HEK293 (cell line): ENCODE data around the gene AQP5.
A peak's percentile ranks its signal among the peaks of the same experiment; 100 is the strongest.

Source experiments
- BCL11A ChIP-seq: fragments of 450-650 bp; formaldehyde crosslinking; IDR thresholded peaks from 2 replicates; pipeline ENCODE4 v1.5.1; 2016; ENCODE audit warnings: low read depth, missing biosample characterization, missing genetic modification characterization
- EGR2 ChIP-seq: fragments of 450-650 bp; formaldehyde crosslinking; IDR thresholded peaks from 2 replicates; pipeline ENCODE4 v1.5.1; 2016; ENCODE audit warnings: low read depth, missing biosample characterization, missing genetic modification characterization
- KLF7 ChIP-seq: fragments of 450-650 bp; formaldehyde crosslinking; IDR thresholded peaks from 2 replicates; pipeline ENCODE4 v1.5.1; 2016; ENCODE audit warnings: missing biosample characterization, missing genetic modification characterization, borderline replicate concordance
- TRIM28 ChIP-seq: IDR thresholded peaks from 2 replicates; pipeline ENCODE4 v1.6.1; 2011; ENCODE audit warnings: low read length, control low read depth, borderline replicate concordance
- ZBTB17 ChIP-seq: fragments of 450-650 bp; formaldehyde crosslinking; IDR thresholded peaks from 2 replicates; pipeline ENCODE4 v1.5.1; 2016; ENCODE audit warnings: missing biosample characterization, missing genetic modification characterization
- ZFHX2 ChIP-seq: fragments of 450-650 bp; formaldehyde crosslinking; conservative IDR thresholded peaks from 2 replicates; pipeline ENCODE4 v1.5.1; 2016; ENCODE audit warnings: missing biosample characterization, missing genetic modification characterization
- ZIC2 ChIP-seq: fragments of 450-650 bp; formaldehyde crosslinking; IDR thresholded peaks from 2 replicates; pipeline ENCODE4 v1.5.1; 2016; ENCODE audit warnings: missing biosample characterization, missing genetic modification characterization
- ZNF114 ChIP-seq: fragments of 450-650 bp; formaldehyde crosslinking; IDR thresholded peaks from 2 replicates; pipeline ENCODE4 v1.5.0; 2017; ENCODE audit warnings: missing biosample characterization, missing genetic modification characterization
- ZNF140 ChIP-seq: fragments of 450-650 bp; formaldehyde crosslinking; IDR thresholded peaks from 2 replicates; pipeline ENCODE4 v1.5.1; 2016; ENCODE audit warnings: missing biosample characterization, missing genetic modification characterization
- ZNF24 ChIP-seq: fragments of 450-650 bp; formaldehyde crosslinking; IDR thresholded peaks from 2 replicates; pipeline ENCODE4 v1.5.1; 2016; ENCODE audit warnings: missing biosample characterization, missing genetic modification characterization
- ZNF324 ChIP-seq: fragments of 450-650 bp; formaldehyde crosslinking; IDR thresholded peaks from 2 replicates; pipeline ENCODE4 v1.5.1; 2016; ENCODE audit warnings: missing biosample characterization, missing genetic modification characterization
- ZNF341 ChIP-seq: fragments of 450-650 bp; formaldehyde crosslinking; IDR thresholded peaks from 2 replicates; pipeline ENCODE4; 2016; ENCODE audit warnings: low read depth, missing biosample characterization, missing genetic modification characterization
- ZNF394 ChIP-seq: fragments of 450-650 bp; formaldehyde crosslinking; IDR thresholded peaks from 2 replicates; pipeline ENCODE4 v1.5.1; 2016; ENCODE audit warnings: missing biosample characterization, missing genetic modification characterization, mild to moderate bottlenecking, moderate library complexity, borderline replicate concordance
- ZNF426 ChIP-seq: fragments of 450-650 bp; formaldehyde crosslinking; IDR thresholded peaks from 2 replicates; pipeline ENCODE4 v1.5.1; 2017; ENCODE audit warnings: missing biosample characterization, missing genetic modification characterization, mild to moderate bottlenecking, inconsistent platforms, moderate library complexity
- ZNF433 ChIP-seq: fragments of 450-650 bp; formaldehyde crosslinking; IDR thresholded peaks from 2 replicates; pipeline ENCODE4 v1.5.1; 2016; ENCODE audit warnings: missing biosample characterization, missing genetic modification characterization, low read depth
- ZNF501 ChIP-seq: fragments of 450-650 bp; formaldehyde crosslinking; IDR thresholded peaks from 2 replicates; pipeline ENCODE4 v1.5.1; 2016; ENCODE audit warnings: missing biosample characterization, missing genetic modification characterization
- ZNF514 ChIP-seq: fragments of 450-650 bp; formaldehyde crosslinking; IDR thresholded peaks from 2 replicates; pipeline ENCODE4 v1.5.1; 2016; ENCODE audit warnings: missing biosample characterization, missing genetic modification characterization
- ZNF521 ChIP-seq: fragments of 450-650 bp; formaldehyde crosslinking; IDR thresholded peaks from 2 replicates; pipeline ENCODE4 v1.5.1; 2017; ENCODE audit warnings: missing biosample characterization, mild to moderate bottlenecking, missing genetic modification characterization
- ZNF561 ChIP-seq: fragments of 450-650 bp; IDR thresholded peaks from 2 replicates; pipeline ENCODE4 v1.5.1; 2018; ENCODE audit warnings: missing biosample characterization, missing genetic modification characterization, borderline replicate concordance
- ZNF600 ChIP-seq: fragments of 450-650 bp; formaldehyde crosslinking; IDR thresholded peaks from 2 replicates; pipeline ENCODE4 v1.5.1; 2016; ENCODE audit warnings: missing biosample characterization, missing genetic modification characterization
- ZNF610 ChIP-seq: fragments of 450-650 bp; formaldehyde crosslinking; IDR thresholded peaks from 2 replicates; pipeline ENCODE4 v1.5.1; 2016; ENCODE audit warnings: missing biosample characterization, missing genetic modification characterization, borderline replicate concordance
- ZNF791 ChIP-seq: fragments of 450-650 bp; formaldehyde crosslinking; IDR thresholded peaks from 2 replicates; pipeline ENCODE4 v1.5.1; 2016; ENCODE audit warnings: missing biosample characterization, missing genetic modification characterization
- ZNF837 ChIP-seq: fragments of 450-650 bp; formaldehyde crosslinking; IDR thresholded peaks from 2 replicates; pipeline ENCODE4 v1.5.1; 2016; ENCODE audit warnings: missing biosample characterization, missing genetic modification characterization
- ZSCAN30 ChIP-seq: fragments of 450-650 bp; IDR thresholded peaks from 2 replicates; pipeline ENCODE4 v1.5.1; 2018; ENCODE audit warnings: missing biosample characterization, mild to moderate bottlenecking, missing genetic modification characterization, moderate library complexity
- TF ChIP-seq, protein P1 (sequence below): fragments of 450-650 bp; IDR thresholded peaks from 2 replicates; pipeline ENCODE4 v1.5.1; 2018; ENCODE audit warnings: missing biosample characterization, mild to moderate bottlenecking, missing genetic modification characterization
- TF ChIP-seq, protein P2 (sequence below): fragments of 450-650 bp; formaldehyde crosslinking; IDR thresholded peaks from 2 replicates; pipeline ENCODE4 v1.5.1; 2017; ENCODE audit warnings: missing biosample characterization, missing genetic modification characterization
- TF ChIP-seq, protein P3 (sequence below): fragments of 450-650 bp; formaldehyde crosslinking; IDR thresholded peaks from 2 replicates; pipeline ENCODE4 v1.5.1; 2016; ENCODE audit warnings: missing biosample characterization, missing genetic modification characterization
- TF ChIP-seq, protein P4 (sequence below): fragments of 450-650 bp; formaldehyde crosslinking; IDR thresholded peaks from 2 replicates; pipeline ENCODE4 v1.5.1; 2017; ENCODE audit warnings: missing biosample characterization, missing genetic modification characterization
- TF ChIP-seq, protein P5 (sequence below): fragments of 450-650 bp; formaldehyde crosslinking; IDR thresholded peaks from 2 replicates; pipeline ENCODE4 v1.5.1; 2016; ENCODE audit warnings: missing biosample characterization, missing genetic modification characterization

Gene AQP5

DNA sequence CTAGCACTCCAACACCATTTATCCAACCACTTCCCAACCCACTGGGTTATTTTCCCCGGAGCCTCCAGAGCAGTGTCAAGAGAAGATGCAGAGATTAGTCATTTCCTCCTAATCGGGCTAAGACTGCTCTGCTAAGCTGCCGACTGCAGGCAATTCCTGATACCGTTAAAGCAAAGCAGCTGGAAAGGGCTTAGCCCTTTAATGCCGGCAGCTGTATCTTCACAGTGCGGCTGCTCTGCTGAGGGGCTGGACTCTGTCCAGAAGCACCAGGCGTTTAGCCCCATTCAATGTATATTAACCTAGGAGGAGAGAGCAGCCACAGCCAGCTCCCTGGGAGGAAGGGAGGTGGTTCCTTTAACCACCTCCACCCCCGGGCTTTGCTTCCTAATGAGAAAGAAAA, 22.2 kb downstream of the AQP5 start (continued):
- TF ChIP-seq, protein P1, sequence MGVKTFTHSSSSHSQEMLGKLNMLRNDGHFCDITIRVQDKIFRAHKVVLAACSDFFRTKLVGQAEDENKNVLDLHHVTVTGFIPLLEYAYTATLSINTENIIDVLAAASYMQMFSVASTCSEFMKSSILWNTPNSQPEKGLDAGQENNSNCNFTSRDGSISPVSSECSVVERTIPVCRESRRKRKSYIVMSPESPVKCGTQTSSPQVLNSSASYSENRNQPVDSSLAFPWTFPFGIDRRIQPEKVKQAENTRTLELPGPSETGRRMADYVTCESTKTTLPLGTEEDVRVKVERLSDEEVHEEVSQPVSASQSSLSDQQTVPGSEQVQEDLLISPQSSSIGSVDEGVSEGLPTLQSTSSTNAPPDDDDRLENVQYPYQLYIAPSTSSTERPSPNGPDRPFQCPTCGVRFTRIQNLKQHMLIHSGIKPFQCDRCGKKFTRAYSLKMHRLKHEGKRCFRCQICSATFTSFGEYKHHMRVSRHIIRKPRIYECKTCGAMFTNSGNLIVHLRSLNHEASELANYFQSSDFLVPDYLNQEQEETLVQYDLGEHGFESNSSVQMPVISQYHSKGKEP, result no peak
- peak; percentile 49; the same call in 1 of the 2 replicates for TF ChIP-seq ZNF600 (tag by site-specific recombination)
- no peak for TF ChIP-seq ZNF521
- TF ChIP-seq ZNF426 (tag by site-specific recombination), result no peak
- no peak for TF ChIP-seq ZNF433
- TF ChIP-seq TRIM28, result no peak
- TF ChIP-seq ZNF837 (tag by site-specific recombination), result no peak
- no peak for TF ChIP-seq ZNF140 (tag by site-specific recombination)
- TF ChIP-seq ZNF610, result no peak
- TF ChIP-seq ZBTB17 (tag by site-specific recombination), result 0 out of 2 replicates have a peak, but pooled peaks have one; percentile 23
- TF ChIP-seq ZSCAN30 (tag by site-specific recombination), result no peak
- TF ChIP-seq, protein P2, sequence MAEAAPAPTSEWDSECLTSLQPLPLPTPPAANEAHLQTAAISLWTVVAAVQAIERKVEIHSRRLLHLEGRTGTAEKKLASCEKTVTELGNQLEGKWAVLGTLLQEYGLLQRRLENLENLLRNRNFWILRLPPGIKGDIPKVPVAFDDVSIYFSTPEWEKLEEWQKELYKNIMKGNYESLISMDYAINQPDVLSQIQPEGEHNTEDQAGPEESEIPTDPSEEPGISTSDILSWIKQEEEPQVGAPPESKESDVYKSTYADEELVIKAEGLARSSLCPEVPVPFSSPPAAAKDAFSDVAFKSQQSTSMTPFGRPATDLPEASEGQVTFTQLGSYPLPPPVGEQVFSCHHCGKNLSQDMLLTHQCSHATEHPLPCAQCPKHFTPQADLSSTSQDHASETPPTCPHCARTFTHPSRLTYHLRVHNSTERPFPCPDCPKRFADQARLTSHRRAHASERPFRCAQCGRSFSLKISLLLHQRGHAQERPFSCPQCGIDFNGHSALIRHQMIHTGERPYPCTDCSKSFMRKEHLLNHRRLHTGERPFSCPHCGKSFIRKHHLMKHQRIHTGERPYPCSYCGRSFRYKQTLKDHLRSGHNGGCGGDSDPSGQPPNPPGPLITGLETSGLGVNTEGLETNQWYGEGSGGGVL (tag by site-specific recombination), result no peak
- peak; percentile 60 for TF ChIP-seq ZIC2 (tag by site-specific recombination)
- TF ChIP-seq, protein P3, sequence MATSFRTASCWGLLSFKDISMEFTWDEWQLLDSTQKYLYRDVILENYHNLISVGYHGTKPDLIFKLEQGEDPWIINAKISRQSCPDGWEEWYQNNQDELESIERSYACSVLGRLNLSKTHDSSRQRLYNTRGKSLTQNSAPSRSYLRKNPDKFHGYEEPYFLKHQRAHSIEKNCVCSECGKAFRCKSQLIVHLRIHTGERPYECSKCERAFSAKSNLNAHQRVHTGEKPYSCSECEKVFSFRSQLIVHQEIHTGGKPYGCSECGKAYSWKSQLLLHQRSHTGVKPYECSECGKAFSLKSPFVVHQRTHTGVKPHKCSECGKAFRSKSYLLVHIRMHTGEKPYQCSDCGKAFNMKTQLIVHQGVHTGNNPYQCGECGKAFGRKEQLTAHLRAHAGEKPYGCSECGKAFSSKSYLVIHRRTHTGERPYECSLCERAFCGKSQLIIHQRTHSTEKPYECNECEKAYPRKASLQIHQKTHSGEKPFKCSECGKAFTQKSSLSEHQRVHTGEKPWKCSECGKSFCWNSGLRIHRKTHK (tag by site-specific recombination), result no peak
- no peak for TF ChIP-seq BCL11A
- no peak for TF ChIP-seq ZNF114 (tag by site-specific recombination)
- TF ChIP-seq ZNF324 (tag by site-specific recombination), result no peak
- TF ChIP-seq ZNF341 (tag by site-specific recombination), result 0 out of 2 replicates have a peak, but pooled peaks have one; percentile 16
- no peak for TF ChIP-seq ZNF561 (tag by site-specific recombination)
- no peak for TF ChIP-seq EGR2 (tag by site-specific recombination)
- TF ChIP-seq ZFHX2 (tag by site-specific recombination), result no peak
- TF ChIP-seq ZNF514, result no peak
- TF ChIP-seq, protein P4, sequence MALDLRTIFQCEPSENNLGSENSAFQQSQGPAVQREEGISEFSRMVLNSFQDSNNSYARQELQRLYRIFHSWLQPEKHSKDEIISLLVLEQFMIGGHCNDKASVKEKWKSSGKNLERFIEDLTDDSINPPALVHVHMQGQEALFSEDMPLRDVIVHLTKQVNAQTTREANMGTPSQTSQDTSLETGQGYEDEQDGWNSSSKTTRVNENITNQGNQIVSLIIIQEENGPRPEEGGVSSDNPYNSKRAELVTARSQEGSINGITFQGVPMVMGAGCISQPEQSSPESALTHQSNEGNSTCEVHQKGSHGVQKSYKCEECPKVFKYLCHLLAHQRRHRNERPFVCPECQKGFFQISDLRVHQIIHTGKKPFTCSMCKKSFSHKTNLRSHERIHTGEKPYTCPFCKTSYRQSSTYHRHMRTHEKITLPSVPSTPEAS (tag by site-specific recombination), result no peak
- no peak for TF ChIP-seq ZNF791
- no peak for TF ChIP-seq ZNF394 (tag by site-specific recombination)
- TF ChIP-seq, protein P5, sequence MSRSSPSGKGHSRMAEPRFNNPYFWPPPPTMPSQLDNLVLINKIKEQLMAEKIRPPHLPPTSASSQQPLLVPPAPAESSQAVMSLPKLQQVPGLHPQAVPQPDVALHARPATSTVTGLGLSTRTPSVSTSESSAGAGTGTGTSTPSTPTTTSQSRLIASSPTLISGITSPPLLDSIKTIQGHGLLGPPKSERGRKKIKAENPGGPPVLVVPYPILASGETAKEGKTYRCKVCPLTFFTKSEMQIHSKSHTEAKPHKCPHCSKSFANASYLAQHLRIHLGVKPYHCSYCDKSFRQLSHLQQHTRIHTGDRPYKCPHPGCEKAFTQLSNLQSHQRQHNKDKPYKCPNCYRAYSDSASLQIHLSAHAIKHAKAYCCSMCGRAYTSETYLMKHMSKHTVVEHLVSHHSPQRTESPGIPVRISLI, result no peak
- no peak for TF ChIP-seq ZNF501
- no peak for TF ChIP-seq KLF7
- no peak for TF ChIP-seq ZNF24
